PC-3 (cell line): ENCODE data around the gene FBXO31.

Experiments
- CTCF ChIP-seq: fragments of 300-600 bp; sonication (generic); conservative IDR thresholded peaks from 2 replicates; pipeline ENCODE4 v1.5.1; 2017; ENCODE audit warnings: antibody characterized with exemption, low read depth, mild to moderate bottlenecking, low read length
- EZH2 ChIP-seq: fragments of 300-600 bp; sonication (generic); IDR thresholded peaks from one replicate; pipeline ENCODE4 v1.6.1; 2017; ENCODE audit warnings: antibody characterized with exemption, mild to moderate bottlenecking, low read length; ENCODE audit not compliant: unreplicated experiment
- EZH2phosphoT487 ChIP-seq: fragments of 300-600 bp; sonication (generic); IDR thresholded peaks from 2 replicates; pipeline ENCODE4 v1.6.1; 2018; ENCODE audit warnings: mild to moderate bottlenecking, antibody characterized with exemption, low read length, borderline replicate concordance

- TF ChIP-seq EZH2 = no peak
- TF ChIP-seq CTCF = no peak
- TF ChIP-seq EZH2phosphoT487 = no peak
Measured at GRCh38 chr16:87319997-87320491, 63.5 kb downstream of the FBXO31 start.
